Upper lobe of right lung (tissue), 1 donor: ENCODE measurements around the gene PRR23E. TPM values are rescaled to one million over a fixed set of nuclear protein-coding genes. Genes with fewer than 3 reads are reported as not detected.
A peak's percentile ranks its signal among the peaks of the same experiment; 100 is the strongest.

ENCODE experiments used
- ATAC-seq: fragments of 200-7000 bp; cut with Tn5 transposase; one replicate; pipeline ENCODE4 v1.9.1; 2020; ENCODE audit warnings: mild to moderate bottlenecking, moderate library complexity
- DNase-seq: peaks from one replicate; pipeline ENCODE4 v3.0.0-alpha.2; 2020
- H3K27ac ChIP-seq: fragments of 200-600 bp; one replicate; pipeline ENCODE4 v1.8.0; 2022
- H3K27me3 ChIP-seq: fragments of 200-600 bp; one replicate; pipeline ENCODE4 v1.8.0; 2022; ENCODE audit warnings: mild to moderate bottlenecking
- H3K36me3 ChIP-seq: fragments of 200-600 bp; one replicate; pipeline ENCODE4 v1.8.0; 2022
- H3K4me1 ChIP-seq: fragments of 200-600 bp; one replicate; pipeline ENCODE4 v1.8.0; 2022
- H3K4me3 ChIP-seq: fragments of 200-600 bp; one replicate; pipeline ENCODE4 v1.8.0; 2022; ENCODE audit warnings: mild to moderate bottlenecking
- H3K9me3 ChIP-seq: fragments of 200-600 bp; one replicate; pipeline ENCODE4 v1.8.0; 2022
- intact Hi-C: fragments of 100-400 bp; cut with DNase I; formaldehyde crosslinking; loops from one replicate; pipeline ENCODE4 v1.11.0; 2022
- total RNA-seq: library from RNA; stranded (reverse); fragmentation: NEBNext Ultra II Directional; extraction: Animal tissue kit (Norgen Biotek cat#: 25700); gene quantifications from one replicate; pipeline ENCODE4 v1.2.1, GENCODE V29; 2021
- TF ChIP-seq, protein P1 (sequence below): fragments of 200-600 bp; IDR thresholded peaks from one replicate; pipeline ENCODE4 v1.8.0; 2022; ENCODE audit warnings: antibody characterized with exemption
- donor health status: DM: no; HTN: yes; CAD: no; lungs with severe emphysema.

Gene PRR23E
- total RNA-seq, 1 donor from 2014 or later = not detected

GRCh38 chr3:127174284-127174683, 18.6 kb upstream of the PRR23E start:
- intact Hi-C loops = no loop called here
- Histone ChIP-seq H3K4me3 (no peak overlapping the region), H3K36me3 (no peaks in the 10 kb centered on the region), H3K27me3 (no peaks in the 10 kb centered on the region), H3K4me1 (no peaks in the 10 kb centered on the region), H3K9me3 (no peaks in the 10 kb centered on the region), H3K27ac (no peak overlapping the region)
- no peak for DNase-seq
- TF ChIP-seq, protein P1, sequence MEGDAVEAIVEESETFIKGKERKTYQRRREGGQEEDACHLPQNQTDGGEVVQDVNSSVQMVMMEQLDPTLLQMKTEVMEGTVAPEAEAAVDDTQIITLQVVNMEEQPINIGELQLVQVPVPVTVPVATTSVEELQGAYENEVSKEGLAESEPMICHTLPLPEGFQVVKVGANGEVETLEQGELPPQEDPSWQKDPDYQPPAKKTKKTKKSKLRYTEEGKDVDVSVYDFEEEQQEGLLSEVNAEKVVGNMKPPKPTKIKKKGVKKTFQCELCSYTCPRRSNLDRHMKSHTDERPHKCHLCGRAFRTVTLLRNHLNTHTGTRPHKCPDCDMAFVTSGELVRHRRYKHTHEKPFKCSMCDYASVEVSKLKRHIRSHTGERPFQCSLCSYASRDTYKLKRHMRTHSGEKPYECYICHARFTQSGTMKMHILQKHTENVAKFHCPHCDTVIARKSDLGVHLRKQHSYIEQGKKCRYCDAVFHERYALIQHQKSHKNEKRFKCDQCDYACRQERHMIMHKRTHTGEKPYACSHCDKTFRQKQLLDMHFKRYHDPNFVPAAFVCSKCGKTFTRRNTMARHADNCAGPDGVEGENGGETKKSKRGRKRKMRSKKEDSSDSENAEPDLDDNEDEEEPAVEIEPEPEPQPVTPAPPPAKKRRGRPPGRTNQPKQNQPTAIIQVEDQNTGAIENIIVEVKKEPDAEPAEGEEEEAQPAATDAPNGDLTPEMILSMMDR = no peak
- no peak for ATAC-seq

DNA sequence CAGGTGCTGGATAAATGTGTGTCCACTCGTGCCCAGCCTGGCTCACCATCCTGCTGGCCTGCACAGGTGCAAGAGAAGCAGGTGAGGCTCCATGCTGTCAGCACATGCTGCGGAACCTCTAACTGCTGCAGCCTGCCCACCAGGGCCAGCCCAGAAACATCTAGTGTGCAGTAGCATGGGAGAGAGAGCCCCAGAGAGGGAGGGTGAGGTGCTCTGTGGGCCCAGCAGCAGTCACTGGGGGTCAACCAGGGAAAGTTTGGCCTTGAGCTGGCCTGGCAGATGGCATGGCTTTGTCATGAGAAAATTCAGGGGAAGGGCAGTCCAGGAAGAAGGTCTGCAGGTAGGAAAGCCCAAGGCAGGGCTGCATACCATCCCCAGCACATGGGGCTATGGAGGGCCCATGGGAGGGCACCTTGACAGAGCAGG, 18.2 kb upstream of the PRR23E start:
- TF ChIP-seq, protein P1 = no peak
- Histone ChIP-seq H3K27ac (no peak overlapping the region), H3K4me1 (no peaks in the 10 kb centered on the region), H3K9me3 (no peaks in the 10 kb centered on the region), H3K4me3 (no peak overlapping the region), H3K36me3 (no peaks in the 10 kb centered on the region), H3K27me3 (no peaks in the 10 kb centered on the region)
- peak; percentile 46 for DNase-seq
- intact Hi-C loops = no loop called here
- ATAC-seq = no peak

GRCh38 chr3:127175272-127175671, 17.7 kb upstream of the PRR23E start:
- intact Hi-C loops = no loop called here
- TF ChIP-seq, protein P1 = no peak
- ATAC-seq (no peak), DNase-seq (peak; percentile 31)
- Histone ChIP-seq H3K27me3 (no peaks in the 10 kb centered on the region), H3K4me1 (no peaks in the 10 kb centered on the region), H3K9me3 (no peaks in the 10 kb centered on the region), H3K36me3 (no peaks in the 10 kb centered on the region), H3K4me3 (no peak overlapping the region), H3K27ac (no peak overlapping the region)

DNA sequence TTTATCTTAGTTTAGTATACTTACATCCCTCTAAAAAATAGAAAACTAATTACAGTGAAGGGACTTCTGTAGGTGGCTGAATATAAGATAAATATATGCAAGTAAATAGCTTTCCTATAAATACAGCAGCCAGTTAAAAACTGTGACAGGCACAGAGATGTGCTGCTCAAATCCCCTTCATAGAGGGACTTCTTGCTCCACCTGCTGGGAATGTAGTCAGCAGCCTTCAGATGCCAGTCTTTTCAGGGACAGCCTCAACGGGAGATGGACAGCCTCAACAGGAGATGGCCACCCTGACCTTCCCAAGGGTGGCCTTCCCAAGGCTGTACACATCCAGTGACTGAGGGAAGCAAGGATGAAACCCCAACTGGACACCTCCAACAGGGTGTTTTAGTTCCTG, 15.7 kb upstream of the PRR23E start:
- ATAC-seq (peak; percentile 50), DNase-seq (no peak)
- TF ChIP-seq, protein P1 = peak; percentile 11

GRCh38 chr3:127180859-127181258, 12.1 kb upstream of the PRR23E start:
- no peak overlapping the region for H3K27ac ChIP-seq
- H3K27me3 ChIP-seq = no peaks in the 10 kb centered on the region
- H3K4me3 ChIP-seq = no peak overlapping the region
- peak; percentile 53 for DNase-seq
- intact Hi-C loops = no loop called here
- TF ChIP-seq, protein P1 = no peak
- H3K9me3 ChIP-seq = no peaks in the 10 kb centered on the region
- H3K4me1 ChIP-seq = no peaks in the 10 kb centered on the region
- ATAC-seq = no peak
- no peaks in the 10 kb centered on the region for H3K36me3 ChIP-seq

More for the DNA sequence above, 15.7 kb upstream of the PRR23E start:
- Histone ChIP-seq H3K9me3 (no peaks in the 10 kb centered on the region), H3K27ac (no peak overlapping the region), H3K4me3 (no peak overlapping the region), H3K36me3 (no peaks in the 10 kb centered on the region), H3K27me3 (no peaks in the 10 kb centered on the region), H3K4me1 (no peaks in the 10 kb centered on the region)
- intact Hi-C loops = no loop called here

- TF ChIP-seq, protein P1 = no peak
- H3K9me3 ChIP-seq = no peaks in the 10 kb centered on the region
- ATAC-seq = peak; percentile 50
Observed at GRCh38 chr3:127182431-127182830, 10.5 kb upstream of the PRR23E start.

More at GRCh38 chr3:127182431-127182830, 10.5 kb upstream of the PRR23E start:
- intact Hi-C loops = no loop called here
- Histone ChIP-seq H3K36me3 (no peaks in the 10 kb centered on the region), H3K27me3 (no peaks in the 10 kb centered on the region), H3K4me3 (no peak overlapping the region), H3K4me1 (no peaks in the 10 kb centered on the region), H3K27ac (no peak overlapping the region)
- DNase-seq = peak; percentile 48
